NCI-H1417 (cell line): ENCODE data around the gene VANGL1.

Source experiments
- DNase-seq, 3 experiments: peaks; one replicate each; lab custom pipeline; 2025; lab: John Stamatoyannopoulos, UW

VANGL1 gene

DNA sequence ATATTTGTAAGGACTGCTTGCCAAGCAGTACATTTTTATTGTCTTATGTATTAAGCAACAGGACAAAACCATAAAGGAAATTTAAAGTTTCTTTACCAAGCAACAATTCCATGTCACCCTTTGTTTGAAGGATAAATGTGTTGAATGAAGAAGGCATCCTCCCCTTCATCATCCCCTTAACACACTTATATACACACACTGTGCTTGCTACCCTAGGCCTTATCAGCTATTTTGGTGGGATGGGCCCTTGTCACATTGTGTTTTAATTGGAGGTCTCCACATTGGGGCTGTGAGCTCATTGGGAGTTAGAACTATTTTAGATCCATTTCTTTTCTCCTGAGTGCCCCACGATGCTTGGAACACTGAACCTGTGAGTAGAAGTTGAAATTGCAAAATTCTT lies 1.9 kb downstream of the VANGL1 start:
- DNase-seq, result peak in 1 of 3 experiments; percentile 36

GRCh38 chr1:115644109-115644508 lies 2.3 kb downstream of the VANGL1 start:
- no peak for DNase-seq

DNA sequence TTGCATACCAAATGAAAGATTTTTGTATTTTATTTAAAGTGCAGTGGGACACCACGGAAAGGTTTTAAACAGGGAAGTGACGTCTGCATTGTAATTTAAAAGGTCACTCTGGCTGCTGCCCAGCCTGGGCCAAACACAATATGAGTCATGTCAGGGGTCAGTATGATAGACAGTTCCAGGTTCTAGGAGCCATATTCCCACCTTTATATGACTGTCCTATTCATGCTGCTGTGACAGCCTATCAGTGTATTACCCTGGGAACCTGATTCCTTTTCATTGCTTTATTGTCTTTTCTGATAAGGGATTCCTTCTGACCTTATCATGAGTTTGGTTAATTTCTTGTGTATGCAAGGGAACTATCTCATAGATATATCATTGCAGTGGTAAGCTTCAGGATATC lies 5.3 kb downstream of the VANGL1 start:
- DNase-seq, result no peak

DNA sequence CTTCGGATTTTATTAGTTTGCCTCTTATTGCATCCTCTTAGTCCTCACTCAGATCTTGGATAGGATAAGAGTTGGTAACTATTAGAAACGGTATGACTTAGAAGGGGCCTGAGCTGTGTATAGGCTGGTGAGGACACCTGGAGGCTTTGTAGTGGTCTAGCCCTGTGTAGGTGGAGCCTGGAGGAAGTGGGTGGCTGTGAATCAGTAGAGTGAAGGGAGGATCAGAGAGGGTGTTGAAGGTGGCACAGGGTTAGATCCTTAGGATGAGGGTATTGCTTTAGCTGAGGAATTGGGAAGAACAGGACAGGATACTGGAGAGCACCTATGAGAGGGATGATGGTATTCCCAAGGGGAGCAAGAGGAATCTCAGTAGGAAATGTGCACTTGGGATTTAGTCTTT lies 5.7 kb downstream of the VANGL1 start:
- no peak for DNase-seq

- DNase-seq, result no peak
These were observed 6.3 kb downstream of the VANGL1 start for GRCh38 chr1:115647919-115648650.

- DNase-seq, result peak in 1 of 3 experiments; percentile 14
These were observed 7.2 kb downstream of the VANGL1 start for GRCh38 chr1:115648717-115649691.

DNA sequence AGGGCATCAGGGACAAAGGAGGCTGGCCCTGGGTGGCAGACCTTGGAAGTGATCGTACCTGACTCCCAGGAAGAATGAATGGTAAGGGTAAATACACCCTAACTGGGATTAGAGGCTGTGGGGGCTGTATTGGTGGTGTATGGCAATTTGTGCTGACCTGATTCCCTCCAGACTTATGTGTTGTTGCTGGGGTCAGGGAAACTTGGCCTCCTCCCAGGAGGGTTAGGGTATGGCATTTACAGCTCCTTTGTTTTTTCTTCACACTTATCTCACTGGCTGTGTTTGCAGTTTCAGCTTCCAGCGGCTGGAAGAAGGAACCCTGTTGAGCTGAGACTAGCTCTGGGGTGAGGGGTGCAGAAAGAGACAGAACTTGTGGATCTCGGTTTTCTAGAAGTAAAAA lies 8.2 kb downstream of the VANGL1 start:
- DNase-seq, result peak in 1 of 3 experiments; percentile 9

- no peak for DNase-seq
These were observed 9.2 kb downstream of the VANGL1 start for GRCh38 chr1:115650961-115651360.

DNA sequence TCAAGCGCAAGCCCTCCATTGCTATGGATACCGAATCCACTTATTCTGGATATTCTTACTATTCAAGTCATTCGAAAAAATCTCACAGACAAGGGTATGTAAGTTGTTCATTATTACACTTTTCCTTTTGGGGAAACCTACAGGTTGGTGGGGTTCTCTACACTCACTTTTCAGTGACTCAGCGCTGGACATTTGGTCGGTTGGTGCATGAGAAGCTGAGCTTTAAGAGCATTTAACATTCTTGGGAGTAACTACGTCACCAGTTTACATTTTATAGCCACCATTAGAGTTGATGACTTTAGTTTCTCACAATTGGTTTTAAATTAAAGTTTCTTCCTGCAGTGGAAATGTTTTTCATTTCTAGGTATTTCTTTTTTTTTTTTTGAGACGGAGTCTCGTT lies 9.6 kb downstream of the VANGL1 start:
- DNase-seq, result no peak

DNA sequence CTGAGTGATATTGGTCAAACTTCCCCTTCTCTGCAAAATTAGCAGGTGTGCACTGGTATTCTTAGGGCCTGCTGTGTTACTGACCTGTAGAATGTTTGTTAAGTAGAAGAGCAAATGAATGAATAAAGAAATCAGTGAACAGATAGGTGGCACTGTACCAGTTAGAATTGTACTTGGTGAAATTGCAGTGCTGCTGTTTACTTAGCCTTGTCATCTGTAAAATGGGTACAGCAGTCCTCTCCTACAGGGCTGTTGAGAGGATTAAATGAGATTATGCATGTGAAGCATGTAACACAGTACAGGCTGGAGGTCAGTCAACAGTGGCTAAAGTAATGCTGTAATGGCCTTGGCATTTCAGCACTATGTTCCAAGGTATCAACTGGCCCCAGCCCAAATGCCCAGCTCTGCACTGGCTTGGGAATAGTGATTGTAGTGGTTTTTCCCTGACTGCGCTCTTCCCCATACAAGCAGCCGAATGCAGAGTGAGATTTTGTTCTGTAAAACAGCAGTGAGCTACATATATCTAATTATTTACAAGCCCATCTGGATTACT lies 10.5 kb downstream of the VANGL1 start:
- no peak for DNase-seq

DNA sequence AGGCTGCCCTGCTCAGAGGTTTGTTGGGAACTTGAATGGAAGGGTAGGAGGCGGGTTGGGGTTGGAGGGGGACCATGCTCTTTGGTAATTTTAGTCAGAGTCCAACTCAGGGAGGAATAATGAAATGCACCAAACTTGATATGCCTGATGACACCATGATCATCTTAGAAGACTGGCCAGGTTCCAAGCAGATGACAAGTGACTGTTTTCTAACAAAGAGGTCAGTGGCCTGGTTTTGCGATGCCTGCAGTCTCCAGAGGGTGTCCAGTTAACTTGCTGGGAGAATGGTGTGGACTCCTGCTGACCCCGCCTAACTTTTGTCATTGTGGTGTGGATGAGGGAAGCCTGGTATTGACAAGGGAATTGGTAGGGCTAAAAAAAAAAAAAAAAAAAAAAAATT lies 12.4 kb downstream of the VANGL1 start:
- no peak for DNase-seq

DNA sequence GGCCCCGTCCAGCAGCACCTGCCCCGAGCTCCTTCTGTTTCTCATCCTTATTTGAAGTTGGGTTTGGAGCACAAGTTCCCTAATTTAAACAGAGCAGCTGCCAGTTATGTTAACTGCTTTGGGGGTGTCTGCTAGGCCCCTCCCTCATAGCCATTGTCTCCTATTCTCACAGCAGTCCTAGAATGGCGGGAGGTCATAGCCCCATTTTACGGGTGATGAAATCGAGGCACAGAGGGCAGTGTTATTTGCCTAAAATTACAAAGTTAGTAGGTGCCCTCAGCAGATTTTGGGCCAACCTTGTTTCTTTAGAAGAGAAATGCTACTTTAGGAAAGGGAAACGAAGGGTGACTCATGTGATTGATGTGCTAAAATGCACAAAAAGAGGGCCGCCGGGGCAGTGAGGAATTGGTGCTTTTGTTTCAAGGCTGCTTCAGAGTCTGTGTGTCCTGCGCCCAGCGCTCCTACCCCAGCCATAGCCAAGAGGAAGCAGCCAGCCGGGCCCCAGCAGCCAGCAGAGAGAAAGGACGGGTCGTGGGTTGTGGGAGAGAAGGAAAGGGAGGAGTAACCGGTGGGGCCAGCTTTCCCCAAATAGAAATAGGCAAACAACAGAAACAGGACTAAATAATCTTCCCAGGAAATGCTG lies 13.0 kb downstream of the VANGL1 start:
- no peak for DNase-seq

- DNase-seq, result no peak
These were observed 13.5 kb downstream of the VANGL1 start for GRCh38 chr1:115655306-115655663.

DNA sequence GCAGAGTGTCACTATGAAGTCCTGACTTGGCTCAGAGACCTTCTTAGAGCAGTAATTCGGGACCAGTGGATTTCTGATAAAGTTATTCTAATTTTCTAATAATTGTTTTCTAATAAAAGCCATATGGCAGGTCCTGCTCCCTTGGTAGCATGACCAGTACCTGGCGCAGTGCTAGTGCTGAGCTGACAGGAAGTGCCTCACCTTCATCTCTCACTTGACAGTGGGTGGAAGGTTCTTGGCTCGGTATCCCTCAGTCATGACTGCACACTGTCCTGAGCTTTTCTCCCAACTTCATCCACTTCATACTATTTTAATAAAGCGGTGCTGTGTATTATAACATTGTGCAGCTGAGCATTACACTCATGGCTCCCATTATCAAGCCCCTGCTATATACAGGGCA lies 14.1 kb downstream of the VANGL1 start:
- no peak for DNase-seq

GRCh38 chr1:115656461-115657077 lies 14.8 kb downstream of the VANGL1 start:
- DNase-seq, result no peak

- no peak for DNase-seq
These were observed 16.9 kb downstream of the VANGL1 start for GRCh38 chr1:115658646-115659045.

- DNase-seq, result no peak
These were observed 18.4 kb downstream of the VANGL1 start for GRCh38 chr1:115660151-115660550.

DNA sequence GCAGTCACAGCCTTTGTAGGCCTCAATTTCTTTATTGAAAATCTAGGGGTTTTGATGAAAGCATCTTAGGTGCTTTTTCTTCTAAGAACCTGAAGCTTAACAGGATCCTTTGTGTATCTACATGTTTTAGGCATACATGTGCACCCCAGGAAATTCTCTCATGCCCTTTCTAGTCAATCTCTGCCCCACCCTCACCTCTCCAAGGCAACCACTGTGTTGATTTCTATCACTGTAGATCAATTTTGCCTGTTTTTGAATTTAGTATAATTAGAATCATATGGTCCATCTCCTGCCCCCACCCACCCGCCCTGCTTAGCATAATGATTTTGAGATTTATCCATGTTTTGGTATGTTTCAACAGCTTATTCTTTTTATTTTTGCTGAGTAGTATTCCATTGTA lies 19.4 kb downstream of the VANGL1 start:
- no peak for DNase-seq

- DNase-seq, result peak in 2 of 3 experiments; percentile 40 to 67
These were observed 23.7 kb downstream of the VANGL1 start for GRCh38 chr1:115665319-115666096.

DNA sequence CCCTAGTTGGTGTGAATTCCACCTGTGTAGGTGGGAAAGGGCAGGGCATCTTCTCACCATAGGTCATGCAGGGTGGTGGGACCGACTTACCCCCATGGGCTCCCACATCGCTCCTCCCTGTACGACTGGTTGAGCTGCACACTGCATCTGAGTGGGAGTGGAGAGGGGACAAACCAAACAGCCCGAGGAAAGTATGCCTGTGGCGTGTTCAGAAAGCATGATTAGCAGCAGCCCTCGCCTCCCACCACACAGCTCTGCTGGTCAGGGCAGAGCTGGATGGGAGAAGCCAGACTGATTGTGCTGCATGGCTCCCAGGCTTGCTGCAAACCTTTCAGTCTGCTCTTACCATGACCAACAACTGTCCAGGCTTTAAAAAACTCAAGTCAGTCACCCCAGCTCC lies 24.4 kb downstream of the VANGL1 start:
- no peak for DNase-seq

DNA sequence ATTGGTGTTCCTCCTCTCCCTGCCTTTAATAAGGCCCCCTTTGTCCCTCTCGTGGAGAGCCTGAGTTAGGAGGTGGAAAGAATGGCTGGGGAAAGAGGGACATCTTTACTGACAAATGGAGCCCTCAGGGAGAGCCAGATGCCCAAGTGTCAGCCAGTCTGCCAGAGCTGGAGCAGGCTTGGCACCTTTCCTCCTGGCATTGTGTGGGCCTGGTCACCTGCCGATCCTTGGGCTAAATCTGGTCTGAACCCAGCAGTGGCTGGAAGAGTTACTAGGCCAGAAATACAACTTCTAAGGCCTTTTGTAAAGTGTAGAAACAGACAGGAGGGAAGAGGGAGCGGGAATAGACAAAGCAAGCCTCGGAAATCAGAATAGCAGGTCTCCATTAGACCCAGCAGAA lies 24.9 kb downstream of the VANGL1 start:
- DNase-seq, result no peak
